Measurements from ENCODE around the gene MAK. TPM values are rescaled to one million over a fixed set of nuclear protein-coding genes. Genes with fewer than 3 reads are reported as not detected.

The MAK gene
- total RNA-seq, 1 experiment from 2014 or later, result 0.07 TPM

- ATAC-seq, result no peak
- peaks cover 34% of the 10 kb centered on the region for H3K36me3 Mint-ChIP-seq
These were observed 114.8 kb downstream of the MAK start for GRCh38 chr6:10723567-10723881.

More at GRCh38 chr6:10723567-10723881, 114.8 kb downstream of the MAK start:
- peaks cover 20% of the 10 kb centered on the region for H3K9me3 Mint-ChIP-seq
- peak overlapping the region; percentile 97 for H3K4me3 Mint-ChIP-seq
- no peak for DNase-seq (ENCODE audit: low spot score)
- TF ChIP-seq ZNF416 (CRISPR knock-in tag; IDR thresholded peaks at IDR 0.05), result no peak
- no peak for TF ChIP-seq ZBTB43 (CRISPR knock-in tag; IDR thresholded peaks at IDR 0.05)
- TF ChIP-seq TEAD4 (CRISPR knock-in tag; IDR thresholded peaks at IDR 0.05), result no peak
- no peak for TF ChIP-seq MYBL2 (CRISPR knock-in tag; IDR thresholded peaks at IDR 0.05)
- TF ChIP-seq ZNF219 (CRISPR knock-in tag; IDR thresholded peaks at IDR 0.05; ENCODE audit: borderline replicate concordance), result no peak
- TF ChIP-seq CREM (CRISPR knock-in tag; IDR thresholded peaks at IDR 0.05), result no peak
- no peak for TF ChIP-seq E2F5 (CRISPR knock-in tag; IDR thresholded peaks at IDR 0.05)
- TF ChIP-seq NR1H2 (CRISPR knock-in tag; IDR thresholded peaks at IDR 0.05), result no peak
- TF ChIP-seq SP1 (CRISPR knock-in tag; conservative IDR thresholded peaks at IDR 0.05), result no peak
- TF ChIP-seq ESRRA (CRISPR knock-in tag; IDR thresholded peaks at IDR 0.05; ENCODE audit: borderline replicate concordance), result no peak
- no peak for TF ChIP-seq IRF2 (CRISPR knock-in tag; IDR thresholded peaks at IDR 0.05; ENCODE audit: borderline replicate concordance, low read depth)
- no peak for TF ChIP-seq MXD4 (CRISPR knock-in tag; IDR thresholded peaks at IDR 0.05; ENCODE audit: borderline replicate concordance)
- TF ChIP-seq AR (CRISPR knock-in tag; IDR thresholded peaks at IDR 0.05), result no peak
- TF ChIP-seq ZNF121 (CRISPR knock-in tag; IDR thresholded peaks at IDR 0.05), result no peak
- no peak for TF ChIP-seq ZNF263 (CRISPR knock-in tag; IDR thresholded peaks at IDR 0.05; ENCODE audit: low read depth)
- TF ChIP-seq HMGXB4 (CRISPR knock-in tag; IDR thresholded peaks at IDR 0.05), result no peak
- no peak for TF ChIP-seq ZNF532 (CRISPR knock-in tag; IDR thresholded peaks at IDR 0.05; ENCODE audit: borderline replicate concordance)
- TF ChIP-seq PRRX2 (CRISPR knock-in tag; IDR thresholded peaks at IDR 0.05), result no peak
- TF ChIP-seq NR2C2 (CRISPR knock-in tag; IDR thresholded peaks at IDR 0.05), result no peak
- TF ChIP-seq USF1 (CRISPR knock-in tag; IDR thresholded peaks at IDR 0.05), result no peak
- H3K4me1 Mint-ChIP-seq, result peaks cover 28% of the 10 kb centered on the region
- peak overlapping the region; percentile 99 for H3K27ac Mint-ChIP-seq
- POLR2A ChIA-PET, result interaction anchor here (0.6 to 1.0 kb wide), 2 partner anchors 28 to 64 kb away, joined by 4 to 6 read pairs; partner anchors contain the start of genes C6orf52 and PAK1IP1
- no peaks in the 10 kb centered on the region for H3K27me3 Mint-ChIP-seq (ENCODE audit: low read depth)
- CTCF ChIA-PET, result interaction anchor here (0.9 to 1.6 kb wide), 2 partner anchors 17 to 36 kb away, joined by 4 to 6 read pairs; no protein-coding TSS in a partner anchor

Measured in WTC11 (cell line).